GM20431 (cell line): Measurements from ENCODE around the gene RPTN.
"Not testable (repeated sequence)": the region's sequence is repeated elsewhere in the genome, so short reads cannot be mapped to it uniquely, and the experiment has no call there.

Source experiments
- in situ Hi-C: fragments of 300-500 bp; cut with MseI, MboI; formaldehyde crosslinking; loops from one replicate; pipeline ENCODE4 v1.15.0; 2020; ENCODE audit warnings: low sequenced_read_pairs; ENCODE audit not compliant: unreplicated experiment

RPTN gene

GRCh38 chr1:152167835-152168534, 9.0 kb upstream of the RPTN start:
- in situ Hi-C loops = no loop called here

GRCh38 chr1:152166966-152167365, 7.9 kb upstream of the RPTN start:
- in situ Hi-C loops = no loop called here

GRCh38 chr1:152165286-152166077, 6.5 kb upstream of the RPTN start:
- in situ Hi-C loops = no loop called here

GRCh38 chr1:152164517-152165136, 5.6 kb upstream of the RPTN start:
- in situ Hi-C loops = no loop called here

- in situ Hi-C loops = no loop called here
Observed at GRCh38 chr1:152162792-152163463, 3.9 kb upstream of the RPTN start.

GRCh38 chr1:152160576-152160975, 1.5 kb upstream of the RPTN start:
- in situ Hi-C loops = no loop called here

GRCh38 chr1:152153996-152154395, 5.0 kb downstream of the RPTN start:
- in situ Hi-C loops = no loop called here

GRCh38 chr1:152151646-152152045, 7.4 kb downstream of the RPTN start:
- in situ Hi-C loops = no loop called here

GRCh38 chr1:152148981-152149380, 10.0 kb downstream of the RPTN start:
- in situ Hi-C loops = no loop called here

GRCh38 chr1:152148051-152148450, 11.0 kb downstream of the RPTN start:
- in situ Hi-C loops = no loop called here

GRCh38 chr1:152145769-152146168, 13.3 kb downstream of the RPTN start:
- in situ Hi-C loops = no loop called here

GRCh38 chr1:152144674-152145183, 14.3 kb downstream of the RPTN start:
- in situ Hi-C loops = not testable (repeated sequence)

- in situ Hi-C loops = no loop called here
Observed at GRCh38 chr1:152143150-152143887, 15.7 kb downstream of the RPTN start.

- in situ Hi-C loops = no loop called here
Observed at GRCh38 chr1:152141971-152142584, 16.9 kb downstream of the RPTN start.

GRCh38 chr1:152137215-152137614, 21.8 kb downstream of the RPTN start:
- in situ Hi-C loops = no loop called here

- in situ Hi-C loops = no loop called here
Observed at GRCh38 chr1:152130186-152130585, 28.8 kb downstream of the RPTN start.

GRCh38 chr1:152127673-152128072, 31.4 kb downstream of the RPTN start:
- in situ Hi-C loops = no loop called here

GRCh38 chr1:152125834-152126443, 33.1 kb downstream of the RPTN start:
- in situ Hi-C loops = no loop called here

GRCh38 chr1:152118915-152119314, 40.1 kb downstream of the RPTN start:
- in situ Hi-C loops = no loop called here
